Aorta (tissue), 5 donors: Measurements from ENCODE around the gene ACSL3. TPM values are rescaled to one million over a fixed set of nuclear protein-coding genes. Genes with fewer than 3 reads are reported as not detected.
A peak's percentile ranks its signal among the peaks of the same experiment; 100 is the strongest.

Experiments used
- ATAC-seq: fragments of 200-7000 bp; cut with Tn5 transposase; one replicate; pipeline ENCODE4 v1.9.1; 2022; ENCODE audit warnings: moderate library complexity; ENCODE audit not compliant: low FRiP score
- DNase-seq, 2 donors: peaks; one replicate each; pipeline ENCODE4 v3.0.0-alpha.2; 2020
- H3K27ac ChIP-seq, 2 donors: one replicate each; pipeline ENCODE4 v1.5.1; 2013; ENCODE audit warnings: low read length in 2 of 2, mild to moderate bottlenecking in 2 of 2, moderate library complexity in 2 of 2, control low read depth in 1 of 2, inconsistent platforms in 1 of 2, low read depth in 1 of 2
- H3K27me3 ChIP-seq, 2 donors: one replicate each; pipeline ENCODE4 v1.6.1; 2013; ENCODE audit warnings: control low read depth in 1 of 2, low read length in 1 of 2, mild to moderate bottlenecking in 1 of 2, moderate library complexity in 1 of 2; ENCODE audit not compliant: insufficient read depth in 2 of 2, control insufficient read depth in 1 of 2
- H3K36me3 ChIP-seq, 2 donors: one replicate each; pipeline ENCODE4 v1.6.1; 2013; ENCODE audit warnings: control low read depth in 1 of 2, low read length in 1 of 2, mild to moderate bottlenecking in 1 of 2; ENCODE audit not compliant: insufficient read depth in 2 of 2, control insufficient read depth in 1 of 2
- H3K4me1 ChIP-seq, 2 donors: one replicate each; pipeline ENCODE4 v1.6.1; 2013; ENCODE audit warnings: low read length in 2 of 2, control low read depth in 1 of 2, mild to moderate bottlenecking in 1 of 2, moderate library complexity in 1 of 2; ENCODE audit not compliant: insufficient read depth in 2 of 2, control insufficient read depth in 1 of 2
- H3K4me3 ChIP-seq, 2 donors: one replicate each; pipeline ENCODE4 v1.5.1; 2013; ENCODE audit warnings: low read length in 2 of 2, control low read depth in 1 of 2, mild to moderate bottlenecking in 1 of 2
- H3K9me3 ChIP-seq: one replicate; pipeline ENCODE4 v1.6.1; 2013; ENCODE audit warnings: mild to moderate bottlenecking, low read length; ENCODE audit not compliant: control insufficient read depth
- WGBS, 2 donors: extraction: QIAGEN DNeasy Blood & Tissue Kit; methylation state at CpG; one replicate each; pipeline ENCODE4 v1.1.7; 2013; 5-methylcytosine and 5-hydroxymethylcytosine counted together
- intact Hi-C, 2 donors: fragments of 100-400 bp; cut with DNase I; formaldehyde crosslinking; loops; one replicate each; pipeline versions ENCODE4 v1.14.2 to v1.15.0; 2022
- polyA plus RNA-seq, 2 donors: library from polyadenylated mRNA; stranded (reverse); fragments of 200-250 nt; gene quantifications; one replicate each; pipeline ENCODE4 v1.2.3, GENCODE V29; 2013
- total RNA-seq, 2 donors: library from RNA; stranded (reverse); fragmentation: NEBNext Ultra II Directional; extraction: Animal tissue kit (Norgen Biotek cat#: 25700); gene quantifications; one replicate each; pipeline ENCODE4 v1.2.1, GENCODE V29; 2021
- donor health status: healthy with polysubstance abuse.
- donor health status: Bipolar disorder and iron deficiency.
- donor health status: DM: no; HTN: no; CAD: no.
- donor health status: DM: no; HTN: no; CAD: no.
- donor health status: DM: yes; HTN: yes; CAD: no.

The ACSL3 gene
- total and polyA plus RNA-seq, 4 donors, result 14.0 to 69.0 (median 52.9) TPM

DNA sequence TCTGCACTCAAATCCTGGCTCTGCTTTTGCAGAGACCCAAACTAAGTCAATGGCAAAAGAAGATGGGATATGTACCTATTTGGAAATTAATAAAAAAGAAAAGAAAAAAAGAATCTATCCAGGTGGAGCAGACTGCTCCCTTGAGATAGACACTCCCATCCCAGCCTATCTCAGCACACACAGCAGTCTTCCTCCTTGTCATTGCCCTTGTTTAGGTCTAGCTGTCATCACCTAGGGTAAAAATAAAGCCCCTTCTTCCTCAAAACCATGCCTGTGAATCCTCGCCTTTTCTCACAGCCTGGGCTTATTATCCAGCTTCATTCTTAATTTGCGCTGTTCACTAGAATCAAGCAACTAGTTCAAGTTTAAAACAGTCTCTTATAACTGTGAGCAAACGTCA lies 30.7 kb upstream of the ACSL3 start:
- intact Hi-C loops, result no loop called here
- 73 to 74% methylated on average over 3 of the region's 3 CpGs for WGBS, 2 donors
- H3K9me3 ChIP-seq, result no peaks in the 10 kb centered on the region

DNA sequence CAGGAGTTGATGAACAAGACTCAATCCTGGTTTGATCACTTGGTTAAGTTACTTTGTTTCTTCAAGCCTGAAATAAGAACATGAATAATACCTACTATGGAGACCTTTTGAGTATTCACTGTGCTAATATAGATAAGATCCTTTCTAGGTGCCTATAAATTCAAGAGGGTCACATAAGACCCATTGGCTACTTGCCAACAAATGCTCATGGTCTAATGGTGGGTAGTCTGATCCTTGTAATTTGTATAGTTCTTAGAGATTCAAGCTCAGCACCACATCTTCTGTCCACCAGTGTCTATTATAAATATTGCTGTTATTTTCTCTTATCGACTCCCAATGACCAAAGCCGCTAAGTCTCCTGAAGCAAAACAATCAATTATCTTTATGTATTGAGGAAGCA lies 27.4 kb upstream of the ACSL3 start:
- DNase-seq (no peak), ATAC-seq (no peak)
- no peaks in the 10 kb centered on the region for H3K4me1 ChIP-seq
- intact Hi-C loops, result no loop called here
- no peak overlapping the region for H3K4me3 ChIP-seq
- no peaks in the 10 kb centered on the region for H3K27me3 ChIP-seq
- no peaks in the 10 kb centered on the region for H3K36me3 ChIP-seq
- H3K9me3 ChIP-seq, result no peaks in the 10 kb centered on the region
- 97 to 100% methylated on average over 2 of the region's 2 CpGs for WGBS, 2 donors
- no peak overlapping the region for H3K27ac ChIP-seq

More for the DNA sequence above, 30.7 kb upstream of the ACSL3 start:
- Histone ChIP-seq H3K27ac (no peak overlapping the region), H3K4me1 (no peaks in the 10 kb centered on the region), H3K36me3 (no peaks in the 10 kb centered on the region), H3K4me3 (no peak overlapping the region), H3K27me3 (no peaks in the 10 kb centered on the region)
- DNase-seq, result no peak
- ATAC-seq, result no peak

DNA sequence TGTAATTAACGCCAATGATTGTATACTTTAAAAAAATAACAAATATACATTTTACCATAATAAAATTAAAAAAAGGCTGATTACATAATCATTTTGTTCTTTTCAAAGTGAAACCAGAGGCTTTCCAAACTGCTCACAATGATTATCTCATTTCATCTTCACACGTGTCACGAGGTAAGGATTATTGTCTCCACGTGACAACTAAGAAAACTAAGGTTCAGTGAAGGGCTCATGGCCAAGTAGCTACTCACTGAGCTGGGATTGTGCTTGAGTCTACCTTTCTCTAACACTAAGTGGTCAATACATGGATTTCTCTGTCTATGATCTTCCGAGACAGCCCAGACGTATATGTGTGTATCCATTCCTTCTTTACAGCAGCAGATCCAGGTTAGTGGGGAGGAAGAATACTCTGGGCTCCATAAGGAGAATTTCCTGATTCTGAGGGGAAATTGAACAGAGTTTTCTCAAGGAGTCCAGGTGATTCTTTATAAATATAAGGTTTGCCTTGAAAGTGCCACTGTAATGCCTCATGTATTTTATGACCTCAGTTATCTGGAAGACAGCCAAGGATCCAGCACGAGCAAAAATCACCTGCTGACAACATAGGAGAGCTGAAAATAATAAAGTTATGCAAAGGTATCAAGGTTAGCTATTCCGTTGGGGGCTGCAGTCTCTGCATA lies 25.6 kb upstream of the ACSL3 start:
- WGBS, 2 donors, result 74 to 75% methylated on average over 8 of the region's 8 CpGs
- intact Hi-C loops, result no loop called here
- ATAC-seq, result no peak

DNA sequence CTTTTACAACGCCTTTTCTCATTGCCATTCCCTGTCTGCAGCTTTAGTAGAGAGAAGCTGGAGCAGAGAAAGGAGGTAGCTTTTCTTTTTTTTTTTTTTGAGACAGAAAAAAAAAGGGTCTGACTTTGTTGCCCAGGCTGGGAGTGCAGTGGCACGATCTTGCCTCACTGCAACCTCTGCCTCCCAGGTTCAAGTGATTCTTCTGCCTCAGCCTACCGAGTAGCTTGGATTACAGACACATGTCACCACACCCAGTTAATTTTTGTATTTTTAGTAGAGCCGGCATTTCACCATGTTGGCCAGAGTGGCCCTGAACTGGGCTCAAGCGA lies 25.0 kb upstream of the ACSL3 start:
- Histone ChIP-seq H3K27ac (no peak overlapping the region), H3K27me3 (no peaks in the 10 kb centered on the region), H3K4me1 (no peaks in the 10 kb centered on the region), H3K36me3 (no peaks in the 10 kb centered on the region), H3K9me3 (no peaks in the 10 kb centered on the region), H3K4me3 (no peak overlapping the region)
- ATAC-seq, result no peak
- DNase-seq, result no peak
- 88 to 93% methylated on average over 5 of the region's 5 CpGs for WGBS, 2 donors
- intact Hi-C loops, result no loop called here

More for the DNA sequence above, 25.6 kb upstream of the ACSL3 start:
- H3K4me3 ChIP-seq, result no peak overlapping the region
- no peaks in the 10 kb centered on the region for H3K36me3 ChIP-seq
- H3K4me1 ChIP-seq, result no peaks in the 10 kb centered on the region
- no peaks in the 10 kb centered on the region for H3K27me3 ChIP-seq
- no peaks in the 10 kb centered on the region for H3K9me3 ChIP-seq
- H3K27ac ChIP-seq, result no peak overlapping the region
- DNase-seq, result no peak

DNA sequence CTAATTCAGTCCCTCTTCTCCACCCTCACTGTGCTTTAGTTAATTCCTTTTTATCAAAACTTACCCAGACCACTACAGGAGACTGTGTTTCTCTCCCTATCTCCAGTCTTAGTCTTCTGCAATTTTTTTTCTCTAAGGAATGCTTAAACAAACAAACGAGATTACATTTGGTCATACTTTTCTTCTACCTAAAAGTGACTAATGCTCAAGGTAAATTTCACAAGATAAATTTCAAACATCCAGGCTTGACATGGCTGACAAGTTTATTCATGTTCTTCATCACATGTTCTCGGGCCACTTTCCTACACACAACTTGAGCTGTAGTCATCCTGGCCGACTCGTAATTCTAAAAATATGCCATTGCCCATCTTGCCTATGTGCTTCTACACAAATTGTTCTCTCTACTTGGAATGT lies 23.2 kb upstream of the ACSL3 start:
- intact Hi-C loops, result no loop called here
- no peak for ATAC-seq

DNA sequence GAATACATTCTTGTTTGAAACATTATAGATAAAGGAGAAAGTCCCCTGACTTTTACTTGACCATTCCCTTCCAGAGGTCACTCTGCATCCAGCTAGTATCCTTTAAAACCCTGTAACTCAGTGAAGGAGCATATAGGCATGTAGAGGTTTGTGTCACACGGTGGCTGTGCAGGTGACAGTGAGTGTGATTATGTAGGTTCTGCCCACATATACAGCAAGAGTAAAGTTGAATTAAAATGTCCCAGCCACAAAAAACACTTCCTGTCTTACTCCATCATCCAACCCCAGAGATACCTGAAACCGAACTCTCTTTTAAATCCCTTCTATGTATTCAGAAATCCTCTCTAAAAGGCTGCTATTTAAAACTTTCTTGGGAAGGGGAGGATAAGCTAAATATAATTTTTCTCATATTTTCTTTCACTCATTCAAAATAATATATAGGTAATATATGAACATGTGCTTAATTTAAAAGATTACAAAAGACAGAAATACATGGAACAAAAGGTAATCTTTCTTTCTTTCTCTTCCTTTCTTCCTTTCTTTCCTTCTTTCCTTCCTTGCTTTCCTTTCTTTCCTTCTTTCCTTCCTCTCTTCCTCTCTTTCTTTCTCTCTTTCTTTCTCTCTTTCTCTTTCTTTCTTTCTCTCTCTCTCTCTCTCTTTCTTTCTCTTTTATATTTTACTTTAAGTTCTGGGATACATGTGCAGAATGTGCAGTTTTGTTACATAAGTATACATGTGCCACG lies 20.6 kb upstream of the ACSL3 start:
- Histone ChIP-seq H3K36me3 (no peaks in the 10 kb centered on the region), H3K4me3 (no peak overlapping the region), H3K9me3 (no peaks in the 10 kb centered on the region), H3K4me1 (peaks cover 0 to 1% of the 10 kb centered on the region in 2 donors), H3K27ac (no peak overlapping the region), H3K27me3 (no peaks in the 10 kb centered on the region)
- WGBS, 2 donors, result 89% methylated on average over 3 of the region's 3 CpGs
- no peak for ATAC-seq
- intact Hi-C loops, result loop anchor here in 1 of 2 donors (5.0 kb wide), 1 partner anchor 38 kb away; no protein-coding TSS in a partner anchor
- no peak for DNase-seq

More for the DNA sequence above, 23.2 kb upstream of the ACSL3 start:
- no peak overlapping the region for H3K27ac ChIP-seq
- H3K36me3 ChIP-seq, result no peaks in the 10 kb centered on the region
- no peak overlapping the region for H3K4me3 ChIP-seq
- no peaks in the 10 kb centered on the region for H3K4me1 ChIP-seq
- H3K27me3 ChIP-seq, result no peaks in the 10 kb centered on the region
- DNase-seq, result no peak
- 31 to 32% methylated on average over 4 of the region's 4 CpGs for WGBS, 2 donors
- H3K9me3 ChIP-seq, result no peaks in the 10 kb centered on the region

DNA sequence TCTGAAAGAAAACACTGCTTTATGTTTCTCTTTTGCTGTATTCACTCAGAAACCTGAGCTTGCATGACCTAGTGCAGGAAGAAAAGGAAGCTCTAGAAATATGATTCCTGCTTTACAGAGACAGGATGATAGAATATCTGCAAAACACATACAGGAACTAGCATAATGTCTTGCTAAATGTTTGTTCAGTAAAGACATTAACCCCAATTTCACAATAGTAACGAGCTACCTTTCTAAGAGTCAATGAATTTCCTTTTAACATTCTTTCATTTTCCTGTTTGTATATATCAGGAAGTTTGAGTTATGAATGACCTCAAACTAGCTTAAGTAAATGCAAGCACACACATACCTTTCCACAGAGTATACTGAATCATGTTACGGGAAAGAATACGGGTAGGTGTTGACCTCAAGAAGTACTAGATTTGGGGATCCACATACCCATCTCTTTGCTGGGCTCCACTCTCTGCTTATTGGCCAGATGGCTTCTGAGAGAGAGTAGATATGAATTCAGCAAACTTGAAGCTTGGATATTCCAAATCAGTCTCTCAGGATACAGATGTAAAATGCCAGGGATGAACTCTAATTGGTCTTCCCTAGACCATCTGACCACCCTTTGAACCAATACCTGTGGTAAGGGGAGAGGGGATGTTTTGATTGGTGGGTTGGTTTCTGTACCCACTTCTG lies 18.2 kb upstream of the ACSL3 start:
- Histone ChIP-seq H3K9me3 (no peaks in the 10 kb centered on the region), H3K27me3 (no peaks in the 10 kb centered on the region), H3K36me3 (no peaks in the 10 kb centered on the region), H3K4me3 (no peak overlapping the region), H3K27ac (no peak overlapping the region), H3K4me1 (peaks cover 0 to 1% of the 10 kb centered on the region in 2 donors)
- ATAC-seq (no peak), DNase-seq (no peak)
- WGBS, 2 donors, result 70 to 71% methylated on average over 3 of the region's 3 CpGs
- intact Hi-C loops, result loop anchor here in 1 of 2 donors (5.0 kb wide), 1 partner anchor 40 kb away; no protein-coding TSS in a partner anchor

DNA sequence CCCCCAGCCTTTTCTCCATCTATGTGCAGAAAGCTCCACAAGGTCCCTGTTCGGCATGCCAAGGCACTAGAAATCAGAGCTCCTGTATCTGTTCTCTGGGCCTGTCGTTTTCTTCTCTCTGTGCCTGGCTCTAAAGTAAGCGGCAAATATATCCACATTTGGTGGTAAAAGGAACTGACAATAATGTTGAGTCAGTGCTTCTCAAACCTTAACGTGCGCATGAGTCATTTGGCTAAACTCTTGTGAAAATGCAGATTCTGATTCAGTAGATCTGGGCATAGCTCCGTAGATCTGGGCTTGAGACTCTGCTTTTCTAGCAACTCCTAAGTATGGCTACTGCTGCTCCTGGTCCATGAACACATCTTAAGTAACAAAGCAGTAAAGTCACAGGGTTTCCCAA lies 16.5 kb upstream of the ACSL3 start:
- peaks cover 0 to 1% of the 10 kb centered on the region in 2 donors for H3K4me1 ChIP-seq
- peak overlapping the region in 1 of 2 donors; percentile 51 for H3K27ac ChIP-seq
- 16 to 23% methylated on average over 6 of the region's 6 CpGs for WGBS, 2 donors
- H3K9me3 ChIP-seq, result no peaks in the 10 kb centered on the region
- no peaks in the 10 kb centered on the region for H3K36me3 ChIP-seq
- intact Hi-C loops, result loop anchor here in 1 of 2 donors (5.0 kb wide), 1 partner anchor 42 kb away; no protein-coding TSS in a partner anchor
- no peak overlapping the region for H3K4me3 ChIP-seq
- ATAC-seq (peak; percentile 64), DNase-seq (no peak)
- H3K27me3 ChIP-seq, result no peaks in the 10 kb centered on the region
